Activated naive CD8-positive, alpha-beta T cell (primary cell): Measurements from ENCODE around the gene IL1RAPL2.

ENCODE experiments used
- H3K27ac Mint-ChIP-seq: one replicate; pipeline ENCODE4 v1.8.0; 2021; ENCODE audit warnings: mixed read lengths
- H3K27me3 Mint-ChIP-seq: one replicate; pipeline ENCODE4 v1.8.0; 2021; ENCODE audit warnings: mixed read lengths
- H3K36me3 Mint-ChIP-seq: one replicate; pipeline ENCODE4 v1.8.0; 2021; ENCODE audit warnings: mixed read lengths
- H3K4me1 Mint-ChIP-seq: one replicate; pipeline ENCODE4 v1.8.0; 2021; ENCODE audit warnings: low read depth, mixed read lengths
- H3K4me3 Mint-ChIP-seq: one replicate; pipeline ENCODE4 v1.8.0; 2021; ENCODE audit warnings: mild to moderate bottlenecking, mixed read lengths
- H3K9me3 Mint-ChIP-seq: one replicate; pipeline ENCODE4 v1.8.0; 2021; ENCODE audit warnings: low read depth, mixed read lengths

IL1RAPL2 gene

DNA sequence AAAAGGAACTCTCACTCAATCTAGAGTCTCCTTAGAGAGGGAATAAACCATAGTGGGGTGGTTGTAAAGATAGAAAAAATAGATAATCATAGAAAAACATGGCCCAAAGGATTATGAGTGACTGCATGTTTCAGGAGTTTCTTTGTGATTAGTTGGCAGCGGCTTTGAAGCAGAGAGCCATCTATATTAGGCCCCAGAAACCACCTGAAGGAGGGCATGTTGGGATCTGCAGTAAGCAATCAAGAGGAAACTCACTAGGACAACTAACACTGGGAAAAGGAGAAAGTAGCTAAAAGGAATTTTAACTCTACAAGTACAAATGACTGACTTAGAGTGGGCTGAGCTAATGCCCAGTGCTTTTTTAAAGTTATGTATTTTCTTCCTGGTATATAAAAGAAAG is 987.1 kb downstream of the IL1RAPL2 start:
- no peak overlapping the region for H3K4me3 Mint-ChIP-seq
- H3K36me3 Mint-ChIP-seq = no peaks in the 10 kb centered on the region
- no peaks in the 10 kb centered on the region for H3K4me1 Mint-ChIP-seq
- H3K27me3 Mint-ChIP-seq = no peaks in the 10 kb centered on the region
- H3K27ac Mint-ChIP-seq = no peak overlapping the region
- no peaks in the 10 kb centered on the region for H3K9me3 Mint-ChIP-seq

DNA sequence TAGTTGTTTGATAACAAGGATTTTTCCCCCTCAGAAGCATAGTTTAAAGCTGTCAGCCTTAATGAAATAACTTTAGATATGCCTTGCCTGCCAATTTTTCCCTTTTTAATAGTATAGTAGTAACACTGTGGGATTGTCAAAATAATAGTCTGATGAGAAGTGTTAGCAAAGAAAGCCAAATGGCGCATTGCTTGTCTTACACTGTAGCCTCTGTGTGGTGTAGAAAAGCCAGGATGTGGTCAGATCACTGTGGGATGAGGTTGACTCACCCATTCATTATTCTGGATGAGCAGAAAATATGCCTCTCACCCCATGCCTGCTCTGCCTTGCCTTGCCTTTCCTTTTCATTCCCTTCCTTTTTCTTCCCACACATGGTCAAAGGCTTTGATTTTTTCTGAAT is 998.5 kb downstream of the IL1RAPL2 start:
- H3K4me1 Mint-ChIP-seq = no peaks in the 10 kb centered on the region
- H3K27me3 Mint-ChIP-seq = no peaks in the 10 kb centered on the region
- no peak overlapping the region for H3K4me3 Mint-ChIP-seq
- no peaks in the 10 kb centered on the region for H3K9me3 Mint-ChIP-seq
- H3K36me3 Mint-ChIP-seq = no peaks in the 10 kb centered on the region
- H3K27ac Mint-ChIP-seq = no peak overlapping the region

DNA sequence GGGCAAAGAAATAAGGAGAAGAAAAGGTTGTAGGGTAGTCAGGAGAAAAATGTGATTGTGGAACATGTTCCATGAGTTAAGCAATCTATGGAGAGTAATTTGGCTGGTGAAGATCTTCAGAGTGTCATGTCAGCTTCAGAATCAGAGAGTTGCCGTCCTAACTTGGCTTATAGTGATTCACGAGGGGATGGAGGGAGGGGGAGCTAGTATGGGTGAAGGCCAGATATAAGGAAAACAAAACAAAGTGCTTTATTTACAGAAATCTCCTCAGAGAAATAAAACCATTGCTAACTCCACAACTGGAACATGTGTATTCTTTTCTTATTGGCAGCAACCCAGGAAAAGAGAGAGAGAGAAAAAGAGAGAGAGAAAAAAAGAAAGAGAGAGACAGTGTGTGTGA is 999.9 kb downstream of the IL1RAPL2 start:
- Mint-ChIP-seq H3K4me1 (no peaks in the 10 kb centered on the region), H3K27me3 (no peaks in the 10 kb centered on the region), H3K27ac (no peak overlapping the region), H3K4me3 (no peak overlapping the region), H3K36me3 (no peaks in the 10 kb centered on the region), H3K9me3 (no peaks in the 10 kb centered on the region)

DNA sequence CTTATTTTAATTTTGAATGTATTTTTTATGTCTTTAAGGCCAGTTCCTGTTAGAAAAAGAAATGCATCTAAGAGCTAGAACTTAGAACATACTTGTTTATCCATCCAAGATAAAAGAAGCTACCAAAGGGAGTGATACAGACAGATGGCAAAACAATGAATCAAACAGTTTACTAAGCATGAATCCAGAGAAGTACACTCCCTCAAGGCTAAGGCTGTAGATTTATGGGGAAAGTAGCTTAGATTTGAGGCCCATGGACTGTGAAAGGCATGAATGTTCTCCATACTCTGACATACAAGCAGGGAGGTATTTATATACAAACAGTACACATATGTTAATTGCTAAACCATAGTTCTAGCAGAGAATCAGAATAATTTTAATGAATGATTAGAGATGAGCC is 1001.1 kb downstream of the IL1RAPL2 start:
- no peaks in the 10 kb centered on the region for H3K9me3 Mint-ChIP-seq
- no peaks in the 10 kb centered on the region for H3K4me1 Mint-ChIP-seq
- no peaks in the 10 kb centered on the region for H3K36me3 Mint-ChIP-seq
- no peaks in the 10 kb centered on the region for H3K27me3 Mint-ChIP-seq
- no peak overlapping the region for H3K4me3 Mint-ChIP-seq
- no peak overlapping the region for H3K27ac Mint-ChIP-seq

DNA sequence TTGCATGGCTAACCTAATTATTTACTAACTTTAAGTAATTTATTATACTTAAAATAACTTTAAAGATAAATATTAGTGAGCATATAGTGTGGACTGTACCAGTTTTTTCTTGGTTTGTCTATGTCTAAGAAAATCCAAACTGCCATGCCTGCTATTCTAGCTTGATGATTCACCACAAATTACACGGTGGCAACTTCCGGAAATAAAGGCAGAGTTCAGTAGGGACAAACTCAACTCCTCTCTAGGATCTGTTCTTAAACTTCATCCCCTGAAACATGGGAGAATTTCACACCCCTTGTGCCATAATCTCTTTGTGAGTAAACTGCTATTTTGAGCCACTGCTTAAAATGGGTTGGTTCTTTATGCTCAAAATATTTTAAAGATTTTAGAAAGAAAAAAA is 1042.7 kb downstream of the IL1RAPL2 start:
- Mint-ChIP-seq H3K27me3 (no peaks in the 10 kb centered on the region), H3K36me3 (no peaks in the 10 kb centered on the region), H3K4me3 (no peak overlapping the region), H3K9me3 (peaks cover 4% of the 10 kb centered on the region), H3K27ac (no peak overlapping the region), H3K4me1 (no peaks in the 10 kb centered on the region)

DNA sequence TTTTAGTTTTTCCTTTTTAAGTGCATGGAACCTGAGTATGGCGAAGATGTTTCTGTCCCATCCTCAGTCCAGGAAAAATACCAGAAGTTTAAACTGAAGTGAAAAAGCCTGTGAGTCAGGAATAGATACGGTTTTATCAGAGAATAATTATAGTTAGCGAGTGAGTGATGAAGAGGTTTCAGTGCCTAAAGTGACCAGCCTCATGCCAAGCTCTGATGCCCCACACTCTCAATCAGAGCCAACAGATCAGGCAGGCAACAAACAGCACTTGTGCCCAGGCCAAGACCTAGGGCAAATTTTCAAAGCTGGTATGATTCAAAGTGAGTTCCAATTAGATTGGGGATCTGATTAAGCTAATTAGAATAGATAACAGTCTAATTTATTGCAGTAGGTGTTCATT is 1043.5 kb downstream of the IL1RAPL2 start:
- Mint-ChIP-seq H3K27me3 (no peaks in the 10 kb centered on the region), H3K36me3 (no peaks in the 10 kb centered on the region), H3K27ac (no peak overlapping the region), H3K9me3 (peaks cover 4% of the 10 kb centered on the region), H3K4me1 (no peaks in the 10 kb centered on the region), H3K4me3 (no peak overlapping the region)

DNA sequence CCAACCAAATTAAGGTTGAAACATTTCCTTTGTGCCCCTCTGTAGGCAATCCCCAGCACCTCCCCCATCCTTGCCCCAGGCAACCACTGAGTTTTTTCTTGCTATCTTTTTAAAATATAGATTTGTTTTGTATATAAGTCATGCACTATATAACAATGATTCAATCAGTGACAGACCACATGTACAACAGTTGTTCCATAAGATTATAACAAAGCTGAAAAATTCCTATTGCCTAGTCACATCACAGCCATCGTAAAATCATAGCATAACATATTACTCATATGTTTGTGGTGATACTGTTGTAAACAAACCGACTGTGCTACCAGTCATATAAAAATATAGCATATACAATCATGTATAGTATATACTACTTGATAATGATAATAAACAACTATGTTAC is 1044.4 kb downstream of the IL1RAPL2 start:
- H3K27ac Mint-ChIP-seq = no peak overlapping the region
- no peaks in the 10 kb centered on the region for H3K36me3 Mint-ChIP-seq
- peaks cover 3% of the 10 kb centered on the region for H3K9me3 Mint-ChIP-seq
- no peaks in the 10 kb centered on the region for H3K27me3 Mint-ChIP-seq
- no peak overlapping the region for H3K4me3 Mint-ChIP-seq
- no peaks in the 10 kb centered on the region for H3K4me1 Mint-ChIP-seq

DNA sequence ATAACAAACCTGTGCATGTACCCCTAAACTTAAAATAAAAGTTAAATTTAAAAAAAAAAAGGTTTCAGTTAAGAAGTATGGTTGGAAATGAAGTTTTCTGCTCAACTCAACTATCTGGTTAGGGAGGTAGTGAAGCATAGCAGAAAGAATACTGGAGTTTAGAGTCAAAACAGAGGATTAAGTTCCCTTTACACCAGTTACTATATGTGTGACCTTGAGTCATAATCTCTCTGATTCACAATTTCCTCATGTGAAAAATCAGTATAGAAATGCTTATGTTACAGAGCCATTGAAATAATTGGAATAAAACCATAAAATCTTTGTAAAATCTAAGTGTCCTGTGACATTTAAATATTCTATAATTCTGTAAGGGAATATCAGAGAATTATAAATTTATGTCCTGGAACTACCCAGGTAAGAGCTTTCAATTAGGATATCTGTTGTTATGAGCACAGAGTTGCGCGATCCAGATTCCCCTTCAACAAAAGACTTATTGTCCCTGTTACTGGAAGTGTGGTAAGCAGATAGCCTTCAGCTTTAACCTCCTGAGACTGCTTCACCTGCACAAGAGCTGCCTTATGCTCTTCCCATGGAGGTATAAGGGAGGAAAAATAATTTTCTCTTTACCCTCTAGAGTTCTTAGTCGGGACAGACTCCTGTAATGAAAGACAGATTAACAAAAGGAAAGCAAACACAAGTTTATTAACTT is 1052.5 kb downstream of the IL1RAPL2 start:
- Mint-ChIP-seq H3K4me1 (no peaks in the 10 kb centered on the region), H3K9me3 (peaks cover 5% of the 10 kb centered on the region), H3K36me3 (no peaks in the 10 kb centered on the region), H3K27ac (no peak overlapping the region), H3K4me3 (no peak overlapping the region), H3K27me3 (no peaks in the 10 kb centered on the region)

DNA sequence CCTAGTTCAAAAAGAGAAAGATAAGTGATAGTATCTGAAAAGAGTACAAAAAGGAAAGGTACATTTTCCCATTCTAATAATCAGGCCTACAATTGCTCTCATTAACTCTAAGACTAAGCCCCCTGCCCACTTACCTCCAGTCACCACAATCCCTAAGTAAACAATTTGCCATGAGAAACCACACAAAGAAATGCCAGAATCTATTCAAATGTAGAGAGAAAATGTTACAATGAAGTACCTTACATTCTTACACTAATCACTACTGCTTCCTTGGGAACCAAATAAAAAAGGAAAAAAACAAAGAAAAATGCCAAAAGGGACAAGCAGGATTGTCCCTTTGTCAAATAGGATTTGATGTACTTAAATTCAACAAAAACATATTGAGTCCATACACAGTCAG is 1068.2 kb downstream of the IL1RAPL2 start:
- Mint-ChIP-seq H3K4me1 (no peaks in the 10 kb centered on the region), H3K4me3 (no peak overlapping the region)

DNA sequence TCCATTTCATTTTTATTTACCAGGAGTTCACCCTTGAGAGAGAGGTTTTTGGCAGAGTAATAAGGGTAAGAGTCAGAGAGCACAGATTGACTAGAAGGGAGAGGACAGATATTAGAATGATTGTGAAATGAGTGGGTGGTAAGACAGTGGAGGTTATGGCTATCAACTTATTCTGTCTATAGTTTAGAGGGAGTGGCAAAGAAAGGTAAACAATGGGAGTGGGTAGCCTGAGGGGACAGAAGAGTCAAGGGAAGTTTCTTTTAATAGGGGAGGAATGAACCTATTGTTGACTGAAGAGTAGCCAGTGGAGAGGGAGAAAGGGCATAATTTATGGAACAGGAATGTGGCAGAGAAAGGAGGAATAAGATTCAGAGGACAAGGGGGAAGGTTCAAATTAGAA is 1069.8 kb downstream of the IL1RAPL2 start:
- Mint-ChIP-seq H3K27me3 (no peaks in the 10 kb centered on the region), H3K4me1 (no peaks in the 10 kb centered on the region), H3K36me3 (no peaks in the 10 kb centered on the region), H3K4me3 (no peak overlapping the region), H3K9me3 (no peaks in the 10 kb centered on the region), H3K27ac (no peak overlapping the region)

More for the DNA sequence above, 1068.2 kb downstream of the IL1RAPL2 start:
- no peaks in the 10 kb centered on the region for H3K36me3 Mint-ChIP-seq
- H3K27ac Mint-ChIP-seq = no peak overlapping the region
- no peaks in the 10 kb centered on the region for H3K9me3 Mint-ChIP-seq
- H3K27me3 Mint-ChIP-seq = no peaks in the 10 kb centered on the region

DNA sequence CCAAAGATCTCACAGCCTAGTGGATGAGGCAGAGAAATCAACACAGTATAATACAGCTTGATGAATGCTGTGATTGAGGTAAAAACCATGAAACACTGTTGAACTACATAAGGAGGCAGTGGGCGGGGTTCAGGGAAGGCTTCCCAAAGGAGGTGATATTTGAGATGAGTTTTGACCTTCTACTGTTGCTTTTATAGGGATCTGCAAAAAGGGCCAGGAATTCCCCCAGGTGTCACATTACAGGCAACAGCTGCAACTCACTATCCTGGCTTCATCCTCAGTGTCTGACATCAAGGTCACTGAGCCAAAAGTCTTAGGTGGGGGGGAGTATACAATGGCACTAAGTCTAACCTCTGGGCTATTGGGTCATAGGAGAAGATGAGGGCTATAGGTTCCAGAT is 1070.7 kb downstream of the IL1RAPL2 start:
- H3K36me3 Mint-ChIP-seq = no peaks in the 10 kb centered on the region
- H3K27ac Mint-ChIP-seq = no peak overlapping the region
- no peaks in the 10 kb centered on the region for H3K9me3 Mint-ChIP-seq
- H3K27me3 Mint-ChIP-seq = no peaks in the 10 kb centered on the region
- H3K4me3 Mint-ChIP-seq = no peak overlapping the region
- no peaks in the 10 kb centered on the region for H3K4me1 Mint-ChIP-seq

DNA sequence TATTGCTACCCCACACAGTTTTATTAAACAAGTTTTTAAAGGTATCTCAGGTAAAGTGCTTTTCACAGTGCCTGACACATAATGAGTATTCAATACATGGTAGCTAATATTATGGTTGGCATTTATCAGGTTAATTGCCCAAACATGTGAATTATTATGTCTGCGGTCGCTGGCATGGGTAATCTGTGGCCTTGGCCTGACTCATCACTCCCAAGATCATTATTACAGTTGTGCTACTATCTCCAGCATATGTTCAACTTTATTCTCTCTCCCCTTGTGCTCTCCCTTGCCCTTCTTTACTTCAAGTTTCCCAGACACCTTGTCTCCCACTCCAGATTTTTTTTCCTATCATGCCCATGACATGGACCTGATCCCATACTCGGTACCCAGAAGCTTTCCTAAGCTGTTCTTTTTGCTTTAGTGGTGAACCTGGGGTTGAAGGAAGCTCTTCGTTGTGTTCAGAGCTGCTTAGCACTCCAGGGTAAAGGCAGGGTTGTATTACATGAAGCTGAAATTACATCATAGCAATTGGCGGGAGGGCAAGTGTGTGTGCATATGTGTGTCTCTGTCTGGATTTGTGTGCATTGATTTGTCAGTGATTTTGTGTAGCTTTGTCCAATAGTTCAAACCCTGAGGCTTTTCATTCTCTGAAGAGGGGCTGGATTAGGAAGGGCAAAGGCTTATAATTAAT is 1079.8 kb downstream of the IL1RAPL2 start:
- Mint-ChIP-seq H3K27me3 (no peaks in the 10 kb centered on the region), H3K27ac (no peak overlapping the region), H3K9me3 (no peaks in the 10 kb centered on the region), H3K36me3 (no peaks in the 10 kb centered on the region), H3K4me1 (no peaks in the 10 kb centered on the region), H3K4me3 (no peak overlapping the region)

DNA sequence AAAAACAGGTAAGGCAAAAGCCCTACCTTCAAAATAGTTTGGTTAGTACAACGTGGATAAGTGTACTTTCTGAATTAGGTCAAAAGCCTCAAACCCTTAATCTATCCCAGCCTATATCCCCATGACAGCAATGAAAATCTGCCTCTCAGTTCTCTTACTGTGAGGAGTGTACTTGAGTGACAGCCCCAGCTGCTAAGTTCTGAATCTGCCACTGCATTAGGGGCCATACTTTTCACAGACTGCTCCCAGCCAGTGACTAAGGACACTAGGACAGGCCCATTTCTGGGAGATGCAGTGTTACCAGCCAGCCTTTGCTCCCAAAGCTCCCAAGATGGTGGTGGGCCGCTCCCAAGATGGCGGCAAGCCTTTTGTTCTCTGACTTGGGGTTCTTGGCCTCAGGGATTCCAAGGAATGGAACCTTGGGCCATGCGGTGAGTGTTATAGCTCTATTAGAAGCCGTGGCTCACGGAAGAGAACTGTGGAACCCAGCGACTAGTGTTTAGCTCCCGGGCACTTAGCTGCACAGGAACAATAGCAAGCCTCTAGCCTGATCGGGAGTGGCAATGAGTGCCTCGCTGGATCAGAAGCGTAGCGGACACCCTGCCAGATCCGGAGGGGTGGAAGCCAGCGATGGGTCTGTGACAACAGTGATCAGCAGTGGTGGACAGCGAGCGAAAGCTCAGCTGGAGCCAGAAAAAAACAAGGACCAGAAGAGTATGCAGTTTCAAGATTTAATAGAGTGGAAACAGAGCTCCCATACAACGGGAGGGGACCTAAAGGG is 1080.8 kb downstream of the IL1RAPL2 start:
- Mint-ChIP-seq H3K9me3 (no peaks in the 10 kb centered on the region), H3K36me3 (no peaks in the 10 kb centered on the region), H3K27me3 (no peaks in the 10 kb centered on the region), H3K4me1 (no peaks in the 10 kb centered on the region), H3K27ac (no peak overlapping the region), H3K4me3 (no peak overlapping the region)

DNA sequence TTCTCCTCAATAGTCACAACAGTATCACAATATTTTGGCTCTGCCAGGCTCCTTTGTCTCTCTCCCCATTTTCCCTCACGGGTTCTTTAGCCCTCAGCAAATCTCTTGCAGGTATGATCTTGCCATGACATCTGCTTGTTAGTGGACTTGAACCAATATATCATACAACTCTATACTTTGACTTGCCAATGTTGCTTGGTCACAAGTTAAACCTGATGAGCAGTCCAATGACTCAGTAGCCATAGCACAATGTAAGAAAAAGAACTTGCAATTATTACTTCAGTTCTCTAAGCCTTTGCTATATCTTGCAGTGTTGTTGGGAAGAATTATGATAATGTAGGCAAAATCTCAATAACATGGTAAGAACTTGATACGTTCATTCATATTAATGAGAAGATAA is 1081.8 kb downstream of the IL1RAPL2 start:
- H3K9me3 Mint-ChIP-seq = no peaks in the 10 kb centered on the region
- no peaks in the 10 kb centered on the region for H3K4me1 Mint-ChIP-seq
- no peak overlapping the region for H3K4me3 Mint-ChIP-seq
- no peak overlapping the region for H3K27ac Mint-ChIP-seq
- no peaks in the 10 kb centered on the region for H3K36me3 Mint-ChIP-seq
- no peaks in the 10 kb centered on the region for H3K27me3 Mint-ChIP-seq

DNA sequence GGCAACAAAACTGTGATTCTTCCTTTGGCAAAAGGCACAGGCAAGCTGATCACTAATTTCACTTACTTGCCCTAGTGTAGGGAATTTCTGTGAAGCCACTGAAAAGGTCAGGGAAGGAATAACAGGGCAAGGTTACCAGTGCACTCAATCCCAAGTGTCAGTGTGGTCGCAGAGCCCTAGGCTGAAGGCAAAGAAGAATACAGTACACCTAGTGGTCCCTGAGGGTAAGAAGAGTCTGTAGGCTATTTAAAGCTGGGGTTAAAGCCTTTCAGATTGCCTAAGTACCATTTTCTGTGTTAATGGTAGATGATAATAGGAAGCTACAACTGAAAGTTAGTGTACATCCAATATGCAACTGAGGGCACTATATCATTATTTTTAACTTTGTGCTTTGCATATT is 1082.7 kb downstream of the IL1RAPL2 start:
- H3K27ac Mint-ChIP-seq = no peak overlapping the region
- no peaks in the 10 kb centered on the region for H3K9me3 Mint-ChIP-seq
- no peak overlapping the region for H3K4me3 Mint-ChIP-seq
- H3K36me3 Mint-ChIP-seq = no peaks in the 10 kb centered on the region
- H3K4me1 Mint-ChIP-seq = no peaks in the 10 kb centered on the region
- H3K27me3 Mint-ChIP-seq = no peaks in the 10 kb centered on the region
